Measurements from ENCODE around the gene WDR11. TPM values are rescaled to one million over a fixed set of nuclear protein-coding genes. Genes with fewer than 3 reads are reported as not detected.

Gene WDR11
- total RNA-seq, 1 experiment from 2014 or later = 48.7 TPM

DNA sequence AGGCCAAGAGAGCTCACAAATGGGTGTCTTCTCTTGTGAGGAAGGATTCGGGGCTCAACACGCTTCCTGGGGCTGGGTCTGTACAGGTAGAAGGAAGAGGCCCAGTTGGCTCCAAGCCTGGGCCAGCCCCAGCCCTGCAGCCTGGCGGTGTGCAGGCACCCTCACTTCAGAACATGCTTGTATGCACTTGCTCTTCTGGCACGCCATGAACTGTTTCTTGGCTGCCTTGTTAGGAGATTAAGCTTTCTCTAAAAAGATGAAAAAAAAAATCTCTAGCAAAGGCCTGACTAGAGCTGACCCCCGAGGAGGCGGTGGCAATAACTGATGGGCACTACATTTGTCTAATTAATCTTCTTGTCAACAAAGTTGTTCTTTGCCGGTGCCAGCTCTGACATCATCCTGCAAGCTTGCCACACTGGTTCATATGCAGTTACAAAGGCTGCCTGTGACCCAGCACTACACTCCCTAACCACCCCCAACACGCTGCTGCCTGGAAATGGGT lies 94.7 kb downstream of the WDR11 start:
- Mint-ChIP-seq H3K4me3 (no peak overlapping the region), H3K27me3 (ENCODE audit: low read depth) (peaks cover 20% of the 10 kb centered on the region), H3K4me1 (peaks cover 17 to 18% of the 10 kb centered on the region in 2 experiments), H3K36me3 (ENCODE audit: insufficient read depth in 1 of 3, low read depth in 3 of 3) (0 out of 7 replicates have a peak, but pooled peaks cover 0 to 4% (median 0%) of the 10 kb centered on the region in 3 experiments), H3K27ac (no peak overlapping the region), H3K9me3 (peaks cover 8 to 9% of the 10 kb centered on the region in 2 experiments)
- H4K20me1 ChIP-seq (ENCODE audit: control insufficient read depth, insufficient read depth, insufficient read length) = no peaks in the 10 kb centered on the region
- H2AFZ ChIP-seq (ENCODE audit: low read length) = no peak overlapping the region
- H3K4ac ChIP-seq (ENCODE audit: low read depth, low read length) = no peak overlapping the region
- no peak overlapping the region for H3K23ac ChIP-seq (ENCODE audit: insufficient read length, low read depth, low read length)
- no peak overlapping the region for H4K8ac ChIP-seq (replicated peaks; ENCODE audit: insufficient read length, low read depth, low read length)
- H3K14ac ChIP-seq (ENCODE audit: insufficient read depth, low read length) = no peak overlapping the region
- H3K4me1 ChIP-seq (ENCODE audit: insufficient read depth, low read length) = no peaks in the 10 kb centered on the region
- no peak for TF ChIP-seq CTCF (conservative IDR thresholded peaks at IDR 0.05)
- H3K4me2 ChIP-seq (ENCODE audit: insufficient read depth, insufficient read length, low read length) = no peak overlapping the region
- no peak for DNase-seq
- H4K91ac ChIP-seq (ENCODE audit: insufficient read length, low read depth, low read length) = no peak overlapping the region
- H2AK5ac ChIP-seq (ENCODE audit: insufficient read length, low read length) = no peak overlapping the region
- WGBS (ENCODE audit: extremely low coverage, insufficient read length, low lambda C conversion rate) = no CpG with 5 or more reads among the region's 8 CpGs
- no peak overlapping the region for H3T11ph ChIP-seq (ENCODE audit: low read length)
- H2BK120ac ChIP-seq (ENCODE audit: low read depth, low read length, poor library complexity, severe bottlenecking) = no peak overlapping the region
- H3K9me3 ChIP-seq (ENCODE audit: control insufficient read depth, low read depth, low read length) = no peaks in the 10 kb centered on the region
- H2BK5ac ChIP-seq (ENCODE audit: insufficient read length, low read length) = no peak overlapping the region
- peaks cover 13% of the 10 kb centered on the region for H3K23me2 ChIP-seq (ENCODE audit: insufficient read length, low read depth, low read length, poor library complexity, severe bottlenecking)
- H3K9ac ChIP-seq (ENCODE audit: extremely low read depth, insufficient read length, low read length) = no peak overlapping the region
- no peak overlapping the region for H2BK20ac ChIP-seq (ENCODE audit: low read depth, low read length, poor library complexity, severe bottlenecking)
- no peak overlapping the region for H3K18ac ChIP-seq (ENCODE audit: insufficient read length, low read depth, low read length)
- H2BK15ac ChIP-seq (ENCODE audit: low read depth, low read length) = no peak overlapping the region
- H3K79me1 ChIP-seq (ENCODE audit: insufficient read depth, low read depth, low read length, poor library complexity, severe bottlenecking) = no peaks in the 10 kb centered on the region
- peaks cover 10% of the 10 kb centered on the region; the same call in 1 of the 2 replicates for H3K27me3 ChIP-seq (ENCODE audit: insufficient read depth, low read length)
- no peak overlapping the region for H3K56ac ChIP-seq (ENCODE audit: insufficient read length, low read depth, low read length)
- no peak overlapping the region for H2BK12ac ChIP-seq (ENCODE audit: insufficient read length, low read depth, low read length)
- H3K27ac ChIP-seq (ENCODE audit: insufficient read length, low read depth, low read length) = no peak overlapping the region
- no peaks in the 10 kb centered on the region for H3K79me2 ChIP-seq (ENCODE audit: insufficient read depth, low read length)
- H4K5ac ChIP-seq (ENCODE audit: insufficient read length, low read depth, low read length) = no peak overlapping the region
